Activated T-cell treated with anti-CD3 and anti-CD28 coated beads, Interleukin-2, amount 50 U/mL, for 4 hours (primary cell): ENCODE results near the gene PRR33. TPM values are rescaled to one million over a fixed set of nuclear protein-coding genes. Genes with fewer than 3 reads are reported as not detected.

Source experiments
- ATAC-seq, 2 donors: fragments of 200-7000 bp; cut with Tn5 transposase; one replicate each; pipeline ENCODE4 v1.10.0; 2021
- DNase-seq: peaks from one replicate; pipeline ENCODE4 v3.0.0-alpha.2; 2020
- H3K27me3 Mint-ChIP-seq: one replicate; pipeline ENCODE4 v1.8.0; 2021; ENCODE audit warnings: low read depth, mixed read lengths
- H3K36me3 Mint-ChIP-seq: one replicate; pipeline ENCODE4 v1.8.0; 2022; ENCODE audit warnings: mixed read lengths; ENCODE audit not compliant: insufficient read depth
- H3K4me1 Mint-ChIP-seq: one replicate; pipeline ENCODE4 v1.8.0; 2021; ENCODE audit warnings: low read depth, mixed read lengths
- H3K4me3 Mint-ChIP-seq: one replicate; pipeline ENCODE4 v1.8.0; 2021; ENCODE audit warnings: mild to moderate bottlenecking, moderate library complexity, mixed read lengths
- H3K9me3 Mint-ChIP-seq: one replicate; pipeline ENCODE4 v1.8.0; 2021; ENCODE audit warnings: mixed read lengths
- total RNA-seq, 3 donors: library from RNA; stranded (reverse); gene quantifications; one replicate each; pipeline ENCODE4 v1.2.1, GENCODE V29; 2021

Gene PRR33
- total RNA-seq, 3 donors from 2014 or later: 0.08 to 0.20 TPM; not detected in 1

- no peaks in the 10 kb centered on the region for H3K36me3 Mint-ChIP-seq
- H3K9me3 Mint-ChIP-seq: no peaks in the 10 kb centered on the region
- peaks cover 11% of the 10 kb centered on the region for H3K4me1 Mint-ChIP-seq
- DNase-seq: no peak
- H3K4me3 Mint-ChIP-seq: no peak overlapping the region
- H3K27me3 Mint-ChIP-seq: peaks cover 17% of the 10 kb centered on the region
- no peak for ATAC-seq
These were observed 21.8 kb upstream of the PRR33 start for GRCh38 chr11:1913271-1914060.

DNA sequence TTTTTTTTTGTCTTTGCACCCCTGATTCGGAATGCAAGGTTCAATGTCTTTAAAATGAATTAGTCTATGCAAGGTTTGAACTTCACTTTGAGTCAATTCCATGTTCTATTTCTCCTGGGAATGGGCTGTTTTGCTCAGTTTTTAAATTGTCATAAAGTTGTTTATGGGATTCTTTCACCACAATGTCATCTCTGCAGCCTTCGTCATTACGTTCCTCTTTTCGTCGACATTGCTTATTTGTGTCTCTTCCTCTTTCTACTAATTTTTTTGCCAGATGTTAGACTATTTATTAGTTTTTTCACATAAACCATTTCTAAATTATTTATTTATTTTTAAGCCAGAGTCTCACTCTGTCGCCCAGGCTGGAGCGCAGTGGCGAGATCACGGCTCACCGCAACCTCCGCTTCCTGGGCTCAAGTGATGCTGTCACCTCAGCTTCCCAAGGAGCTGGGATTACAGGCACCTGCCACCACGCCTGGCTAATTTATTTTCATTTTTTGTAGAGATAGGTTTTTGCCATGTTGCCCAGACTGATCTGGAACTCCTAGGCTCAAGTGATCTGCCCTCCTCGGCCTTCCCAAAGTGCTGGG, 20.7 kb upstream of the PRR33 start:
- H3K4me1 Mint-ChIP-seq: peaks cover 11% of the 10 kb centered on the region
- DNase-seq: no peak
- no peaks in the 10 kb centered on the region for H3K9me3 Mint-ChIP-seq
- H3K27me3 Mint-ChIP-seq: peaks cover 20% of the 10 kb centered on the region
- no peaks in the 10 kb centered on the region for H3K36me3 Mint-ChIP-seq
- no peak overlapping the region for H3K4me3 Mint-ChIP-seq
- no peak for ATAC-seq

DNA sequence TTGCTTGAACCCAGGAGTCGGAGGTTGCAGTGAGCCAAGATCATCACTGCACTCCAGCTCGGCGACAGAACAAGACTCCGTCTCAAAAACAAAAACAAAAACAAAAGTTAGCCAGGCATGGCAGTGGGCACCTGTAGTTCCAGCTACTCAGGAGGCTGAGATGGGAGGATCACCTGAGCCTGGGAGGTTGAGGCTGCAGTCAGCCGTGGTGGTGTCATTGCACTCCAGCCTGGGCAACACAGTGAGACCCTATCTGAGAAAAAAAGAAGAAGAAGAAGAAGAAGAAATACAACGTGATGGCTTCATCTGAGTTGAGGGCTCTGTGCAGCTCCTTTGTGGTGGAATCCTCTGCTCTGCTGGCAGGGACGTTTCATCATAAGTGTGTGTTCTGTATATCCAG, 17.8 kb upstream of the PRR33 start:
- H3K36me3 Mint-ChIP-seq: no peaks in the 10 kb centered on the region
- no peaks in the 10 kb centered on the region for H3K9me3 Mint-ChIP-seq
- H3K4me1 Mint-ChIP-seq: no peaks in the 10 kb centered on the region
- DNase-seq (no peak), ATAC-seq (no peak)
- H3K27me3 Mint-ChIP-seq: peaks cover 13% of the 10 kb centered on the region
- no peak overlapping the region for H3K4me3 Mint-ChIP-seq

DNA sequence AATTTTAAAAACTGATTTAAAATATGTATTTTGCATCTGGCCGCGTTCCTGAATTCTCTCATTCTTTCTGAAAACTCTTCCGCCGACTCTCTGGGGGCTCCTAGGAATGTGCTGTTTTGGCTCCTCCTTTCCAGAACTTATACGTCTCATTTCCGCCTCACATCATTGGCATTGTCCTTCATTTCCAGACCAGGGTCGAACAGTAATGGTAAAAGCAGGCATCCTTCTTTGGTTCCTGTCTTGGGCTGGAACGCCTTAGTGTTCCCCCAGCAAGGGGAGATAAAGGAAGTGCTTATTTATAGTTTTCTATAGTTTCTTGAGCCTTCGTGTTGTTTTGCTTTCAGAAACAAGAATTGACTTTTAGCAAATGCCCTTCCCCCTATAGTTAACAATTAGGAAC, 16.9 kb upstream of the PRR33 start:
- no peak for DNase-seq
- H3K36me3 Mint-ChIP-seq: no peaks in the 10 kb centered on the region
- H3K27me3 Mint-ChIP-seq: peaks cover 7% of the 10 kb centered on the region
- H3K9me3 Mint-ChIP-seq: no peaks in the 10 kb centered on the region
- H3K4me1 Mint-ChIP-seq: no peaks in the 10 kb centered on the region
- no peak for ATAC-seq
- H3K4me3 Mint-ChIP-seq: no peak overlapping the region

DNA sequence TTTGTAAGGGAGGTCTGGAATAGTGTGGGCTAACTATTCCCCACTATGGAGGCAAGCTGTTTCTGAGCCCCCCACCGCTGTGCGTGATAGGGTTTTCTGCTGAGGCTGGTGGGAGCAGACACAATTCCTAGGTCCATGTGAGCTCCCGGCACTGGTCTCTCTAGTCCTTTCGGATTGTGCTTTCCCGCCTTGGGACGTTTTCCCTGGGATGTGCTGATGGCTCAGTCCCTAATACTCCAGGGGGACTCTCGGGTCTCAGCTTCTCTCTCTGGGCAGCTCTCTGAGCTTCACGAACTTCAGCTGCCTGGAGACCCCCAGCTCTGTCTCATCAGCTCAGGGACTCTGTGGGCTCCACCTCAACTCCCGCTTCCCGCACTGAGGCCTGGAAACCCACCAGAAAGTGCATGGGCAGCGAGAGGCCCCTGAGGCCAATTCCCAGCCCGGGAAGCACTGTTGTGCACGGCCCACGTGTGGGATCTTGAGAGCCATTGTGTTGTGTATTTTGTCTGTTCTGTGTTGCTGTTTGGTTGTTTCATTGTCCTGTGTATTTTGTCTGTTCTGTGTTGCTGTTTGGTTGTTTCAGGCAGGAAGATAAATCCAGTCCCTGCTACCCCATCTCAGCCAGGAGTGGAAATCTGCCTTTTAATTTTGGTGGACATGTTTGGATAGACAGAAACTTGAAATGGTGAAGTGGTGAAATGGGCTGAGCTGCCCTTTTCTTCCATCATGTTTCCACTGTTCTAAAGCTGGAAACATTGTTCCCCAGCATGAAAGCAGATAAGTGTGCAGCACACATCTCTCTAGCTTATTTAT, 15.1 kb upstream of the PRR33 start:
- Mint-ChIP-seq H3K27me3 (peaks cover 5% of the 10 kb centered on the region), H3K36me3 (no peaks in the 10 kb centered on the region), H3K4me1 (no peaks in the 10 kb centered on the region), H3K9me3 (no peaks in the 10 kb centered on the region), H3K4me3 (no peak overlapping the region)
- ATAC-seq: no peak
- DNase-seq: no peak

DNA sequence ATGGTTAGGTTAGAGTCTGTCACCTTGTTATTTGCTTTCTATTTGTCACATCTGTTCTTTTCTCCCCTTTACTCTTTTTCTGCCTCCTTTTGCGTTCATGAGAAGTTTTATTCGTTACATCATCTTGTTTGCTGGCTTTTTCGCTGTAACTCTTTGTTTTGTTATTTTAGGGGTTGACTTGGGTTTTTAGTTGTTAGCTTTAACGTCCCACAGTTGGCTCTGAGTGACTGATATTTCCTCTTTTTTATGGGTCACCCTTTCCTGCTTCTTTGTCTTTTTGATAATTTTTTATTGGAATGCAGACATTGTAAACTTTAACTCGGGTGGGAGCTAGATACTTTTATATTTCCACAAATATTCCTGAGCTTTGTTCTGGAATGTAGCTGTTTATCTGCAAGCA, 14.5 kb upstream of the PRR33 start:
- Mint-ChIP-seq H3K4me1 (no peaks in the 10 kb centered on the region), H3K36me3 (no peaks in the 10 kb centered on the region), H3K9me3 (no peaks in the 10 kb centered on the region), H3K4me3 (no peak overlapping the region), H3K27me3 (peaks cover 5% of the 10 kb centered on the region)
- DNase-seq (no peak), ATAC-seq (no peak)

DNA sequence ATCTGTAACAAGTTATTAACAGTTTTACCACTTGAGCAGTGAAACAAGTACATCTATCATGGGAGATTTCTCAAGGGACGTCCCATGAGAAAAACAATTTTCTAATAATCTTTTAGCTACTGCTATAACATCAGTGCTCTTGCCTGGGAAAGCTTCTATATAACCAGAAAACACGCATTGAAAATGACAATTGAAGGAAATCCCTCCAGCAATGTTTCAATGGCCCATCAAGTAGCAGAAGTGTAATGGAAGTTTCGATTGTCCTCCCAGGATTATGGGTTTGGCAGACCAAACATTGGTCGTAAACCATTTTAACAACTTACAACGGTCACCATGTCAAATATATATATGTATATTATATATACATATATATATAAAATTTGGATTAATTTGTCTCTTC, 8.0 kb upstream of the PRR33 start:
- Mint-ChIP-seq H3K9me3 (no peaks in the 10 kb centered on the region), H3K27me3 (peaks cover 16% of the 10 kb centered on the region), H3K36me3 (no peaks in the 10 kb centered on the region), H3K4me1 (no peaks in the 10 kb centered on the region), H3K4me3 (no peak overlapping the region)
- DNase-seq (no peak), ATAC-seq (no peak)

DNA sequence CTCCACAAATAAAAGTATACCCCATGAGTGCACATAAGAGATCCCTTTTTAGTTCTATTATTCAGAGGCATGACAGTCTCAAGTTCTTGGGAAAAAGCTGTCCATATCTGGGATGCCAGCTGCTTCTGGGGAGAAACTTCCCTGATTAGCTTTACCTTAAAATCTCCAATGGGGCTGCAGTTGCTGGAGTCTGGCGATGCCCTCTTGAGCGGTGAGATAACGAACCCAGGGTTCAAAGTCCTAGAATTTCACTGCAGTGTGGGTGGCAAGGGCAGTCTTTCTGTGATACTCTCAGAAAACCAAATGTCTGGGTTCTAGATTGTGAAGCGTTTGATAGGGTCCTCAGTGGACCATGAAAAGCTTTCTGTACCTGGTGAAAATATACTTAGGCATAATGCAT, 7.4 kb upstream of the PRR33 start:
- H3K4me1 Mint-ChIP-seq: no peaks in the 10 kb centered on the region
- H3K36me3 Mint-ChIP-seq: no peaks in the 10 kb centered on the region
- H3K27me3 Mint-ChIP-seq: peaks cover 16% of the 10 kb centered on the region
- H3K4me3 Mint-ChIP-seq: no peak overlapping the region
- ATAC-seq (no peak), DNase-seq (no peak)
- no peaks in the 10 kb centered on the region for H3K9me3 Mint-ChIP-seq

DNA sequence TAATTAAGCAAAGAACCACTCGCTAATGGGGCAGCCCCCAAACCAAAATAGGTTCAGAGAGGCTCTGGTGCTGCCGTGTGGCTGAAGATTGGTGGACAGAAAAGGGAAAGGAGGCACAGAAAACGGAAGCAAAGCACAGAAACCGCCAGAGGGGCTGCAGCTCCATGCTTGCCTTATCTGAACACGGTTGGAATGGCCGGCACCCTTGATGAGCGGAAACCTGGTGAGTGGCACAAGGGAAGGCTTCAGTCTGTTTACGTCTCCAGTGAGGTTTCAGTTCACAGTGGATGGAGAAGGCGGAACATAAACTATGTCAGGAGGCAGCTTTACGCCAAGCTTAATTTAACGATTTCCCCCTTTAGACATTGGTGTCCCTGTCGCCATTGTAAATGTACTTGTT, 5.2 kb upstream of the PRR33 start:
- no peak for ATAC-seq

DNA sequence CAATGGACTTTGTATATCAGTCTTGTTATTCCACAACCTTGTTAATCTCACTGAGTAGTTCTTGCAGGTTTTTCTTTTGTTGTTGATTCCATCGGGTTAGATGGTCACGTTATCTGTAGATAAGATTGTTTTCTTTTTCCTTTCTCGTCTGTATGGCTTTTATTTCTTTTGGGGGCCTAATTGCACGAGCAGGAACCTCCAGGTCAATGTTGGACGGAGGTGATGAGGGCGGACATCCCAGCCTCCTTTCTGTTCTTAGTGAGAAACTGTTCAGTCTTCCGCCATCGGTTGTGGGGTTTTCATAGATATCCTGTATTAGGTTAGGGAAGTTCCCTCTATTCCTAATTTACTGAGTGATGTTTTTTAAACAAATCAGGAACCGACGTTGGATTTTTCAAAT, 4.8 kb upstream of the PRR33 start:
- peaks cover 16% of the 10 kb centered on the region for H3K27me3 Mint-ChIP-seq

More for the DNA sequence above, 5.2 kb upstream of the PRR33 start:
- Mint-ChIP-seq H3K36me3 (no peaks in the 10 kb centered on the region), H3K9me3 (no peaks in the 10 kb centered on the region), H3K27me3 (peaks cover 16% of the 10 kb centered on the region), H3K4me1 (peaks cover 6% of the 10 kb centered on the region), H3K4me3 (peak overlapping the region; percentile 26)
- DNase-seq: no peak

GRCh38 chr11:1894759-1895158, 3.1 kb upstream of the PRR33 start:
- no peak for DNase-seq
- H3K4me3 Mint-ChIP-seq: no peak overlapping the region
- H3K9me3 Mint-ChIP-seq: no peaks in the 10 kb centered on the region
- H3K27me3 Mint-ChIP-seq: peaks cover 10% of the 10 kb centered on the region
- H3K36me3 Mint-ChIP-seq: no peaks in the 10 kb centered on the region
- ATAC-seq: no peak
- H3K4me1 Mint-ChIP-seq: peaks cover 17% of the 10 kb centered on the region

More for the DNA sequence above, 4.8 kb upstream of the PRR33 start:
- no peak overlapping the region for H3K4me3 Mint-ChIP-seq
- H3K36me3 Mint-ChIP-seq: no peaks in the 10 kb centered on the region
- ATAC-seq: no peak
- H3K9me3 Mint-ChIP-seq: no peaks in the 10 kb centered on the region
- no peak for DNase-seq
- peaks cover 6% of the 10 kb centered on the region for H3K4me1 Mint-ChIP-seq

DNA sequence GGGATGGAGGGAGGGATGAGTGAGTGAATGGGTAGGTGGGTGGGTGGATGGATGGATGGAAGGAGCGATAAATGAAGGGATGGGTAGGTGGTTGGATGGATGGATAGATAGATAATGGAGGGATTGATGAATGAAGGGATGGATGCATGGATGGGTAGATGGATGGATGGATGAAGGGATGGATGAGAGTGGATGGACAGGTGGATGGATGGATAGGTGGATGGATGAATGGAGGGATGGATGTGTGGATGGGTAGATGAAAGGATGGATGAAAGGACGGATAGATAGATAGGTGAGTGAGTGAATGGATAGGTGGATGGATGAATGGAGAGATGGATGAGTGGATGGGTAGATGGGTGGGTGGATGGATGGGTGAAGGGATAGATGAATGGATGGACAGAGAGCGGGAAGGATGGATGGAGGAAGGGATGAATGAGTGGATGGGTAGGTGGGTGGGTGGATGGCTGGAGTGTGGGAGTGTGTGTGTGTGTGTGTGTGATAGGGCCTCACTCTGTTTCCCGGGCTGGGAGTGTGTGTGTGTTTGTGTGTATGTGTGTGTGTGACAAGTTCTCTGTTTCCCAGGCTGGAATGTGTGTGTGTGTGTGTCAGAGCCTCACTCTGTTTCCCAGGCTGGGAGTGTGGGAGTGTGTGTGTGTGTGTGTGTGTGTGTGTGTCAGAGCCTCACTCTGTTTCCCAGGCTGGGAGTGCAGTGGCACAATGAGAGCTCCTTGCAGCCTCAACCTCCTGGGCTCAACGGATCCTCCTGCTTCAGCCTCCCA, 2.1 kb upstream of the PRR33 start:
- no peak for DNase-seq
- Mint-ChIP-seq H3K27me3 (peaks cover 7% of the 10 kb centered on the region), H3K4me1 (peaks cover 23% of the 10 kb centered on the region), H3K9me3 (no peaks in the 10 kb centered on the region), H3K4me3 (no peak overlapping the region), H3K36me3 (no peaks in the 10 kb centered on the region)
- no peak for ATAC-seq

GRCh38 chr11:1892558-1892957, 863 bp upstream of the PRR33 start:
- DNase-seq (no peak), ATAC-seq (no peak)
- no peak overlapping the region for H3K4me3 Mint-ChIP-seq
- no peaks in the 10 kb centered on the region for H3K36me3 Mint-ChIP-seq
- H3K9me3 Mint-ChIP-seq: no peaks in the 10 kb centered on the region
- peaks cover 2% of the 10 kb centered on the region for H3K27me3 Mint-ChIP-seq
- peaks cover 34% of the 10 kb centered on the region for H3K4me1 Mint-ChIP-seq

DNA sequence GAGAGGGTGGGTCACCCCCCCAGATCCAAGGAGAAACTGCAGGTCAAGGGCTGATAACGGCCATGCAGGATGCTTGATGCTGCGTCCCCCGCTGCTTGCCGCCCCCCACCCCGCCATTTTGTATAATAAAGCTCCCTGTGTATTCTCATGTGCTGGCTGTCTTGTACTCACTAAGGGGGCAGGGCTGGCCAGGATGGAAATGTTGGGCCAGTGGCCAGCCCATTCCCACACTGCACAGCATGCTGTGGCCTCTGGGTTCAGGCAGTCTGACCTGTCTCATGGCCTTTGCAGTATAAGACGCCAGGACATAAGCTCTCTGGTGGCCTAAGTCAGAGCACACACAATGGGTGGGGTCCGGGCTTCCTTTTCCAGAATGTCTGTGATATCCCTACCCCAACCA, 421 bp upstream of the PRR33 start:
- H3K4me1 Mint-ChIP-seq: peaks cover 34% of the 10 kb centered on the region
- no peaks in the 10 kb centered on the region for H3K9me3 Mint-ChIP-seq
- H3K36me3 Mint-ChIP-seq: no peaks in the 10 kb centered on the region
- no peak overlapping the region for H3K4me3 Mint-ChIP-seq
- ATAC-seq (no peak), DNase-seq (no peak)
- H3K27me3 Mint-ChIP-seq: no peaks in the 10 kb centered on the region
